NOMO-1 (cell line): ENCODE data around the gene ARID4B.

Experiments used
- DNase-seq, 2 experiments: peaks; one replicate each; lab custom pipeline; 2025; ENCODE audit not compliant: unreplicated experiment in 2 of 2; lab: John Stamatoyannopoulos, UW

Gene ARID4B

DNA sequence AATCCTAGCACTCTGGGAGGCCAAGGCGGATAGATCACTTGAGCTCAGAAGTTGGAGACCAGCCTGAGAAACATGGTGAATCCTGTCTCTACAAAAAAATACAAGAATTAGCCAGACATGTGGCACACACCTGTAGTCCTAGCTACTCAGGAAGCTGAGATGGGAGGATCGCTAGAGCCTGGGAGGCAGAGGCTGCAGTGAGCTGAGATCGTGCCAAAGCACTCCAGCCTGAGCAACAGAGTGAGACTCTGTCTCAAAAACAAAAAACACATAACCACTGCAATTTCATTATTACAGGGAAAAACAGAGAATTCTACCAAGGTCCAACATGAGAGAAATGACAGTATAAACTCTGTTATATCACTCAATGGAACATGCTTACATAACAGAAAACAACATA, 194.9 kb downstream of the ARID4B start:
- no peak for DNase-seq

DNA sequence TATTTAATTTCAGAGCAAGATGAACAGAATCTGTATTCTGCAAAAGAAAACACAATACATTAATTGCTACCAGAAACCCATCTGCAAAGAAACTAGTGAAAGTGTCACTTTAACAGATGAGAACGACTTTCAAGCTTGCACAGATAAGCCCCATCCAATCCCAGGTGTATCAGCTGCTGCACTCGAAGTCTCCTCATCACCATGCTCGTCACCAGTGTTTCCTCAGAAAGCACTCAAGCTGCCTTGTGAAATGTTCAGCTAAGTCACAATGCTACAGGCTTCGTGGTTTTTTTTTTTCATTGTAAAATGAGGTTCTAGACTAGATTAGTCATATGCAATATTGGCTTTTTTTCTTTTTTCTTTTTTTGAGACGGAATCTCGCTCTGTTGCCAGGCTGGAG, 196.0 kb downstream of the ARID4B start:
- no peak for DNase-seq

DNA sequence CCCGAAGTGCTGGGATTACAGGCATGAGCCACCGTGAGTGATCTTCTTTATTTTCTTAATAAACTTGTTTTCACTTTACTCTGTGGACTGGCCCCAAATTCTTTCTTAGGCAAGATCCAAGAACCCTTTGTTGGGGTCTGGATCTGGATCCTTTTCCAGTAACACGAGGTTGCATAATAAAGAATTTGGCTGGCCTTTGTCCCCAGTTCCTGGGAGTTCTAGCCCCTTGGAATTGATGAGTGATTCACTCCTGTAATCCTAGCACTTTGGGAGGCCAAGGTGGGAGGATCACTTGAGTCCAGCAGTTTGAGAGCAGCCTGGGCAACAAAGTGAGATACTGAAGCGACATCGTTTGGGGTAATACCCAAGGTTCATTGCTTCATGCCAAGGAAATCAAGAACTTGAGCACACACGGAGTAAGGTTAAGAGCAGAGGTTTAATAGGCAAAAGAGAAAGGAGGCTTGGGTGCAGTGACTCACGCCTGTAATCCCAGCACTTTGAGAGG, 197.2 kb downstream of the ARID4B start:
- no peak for DNase-seq

DNA sequence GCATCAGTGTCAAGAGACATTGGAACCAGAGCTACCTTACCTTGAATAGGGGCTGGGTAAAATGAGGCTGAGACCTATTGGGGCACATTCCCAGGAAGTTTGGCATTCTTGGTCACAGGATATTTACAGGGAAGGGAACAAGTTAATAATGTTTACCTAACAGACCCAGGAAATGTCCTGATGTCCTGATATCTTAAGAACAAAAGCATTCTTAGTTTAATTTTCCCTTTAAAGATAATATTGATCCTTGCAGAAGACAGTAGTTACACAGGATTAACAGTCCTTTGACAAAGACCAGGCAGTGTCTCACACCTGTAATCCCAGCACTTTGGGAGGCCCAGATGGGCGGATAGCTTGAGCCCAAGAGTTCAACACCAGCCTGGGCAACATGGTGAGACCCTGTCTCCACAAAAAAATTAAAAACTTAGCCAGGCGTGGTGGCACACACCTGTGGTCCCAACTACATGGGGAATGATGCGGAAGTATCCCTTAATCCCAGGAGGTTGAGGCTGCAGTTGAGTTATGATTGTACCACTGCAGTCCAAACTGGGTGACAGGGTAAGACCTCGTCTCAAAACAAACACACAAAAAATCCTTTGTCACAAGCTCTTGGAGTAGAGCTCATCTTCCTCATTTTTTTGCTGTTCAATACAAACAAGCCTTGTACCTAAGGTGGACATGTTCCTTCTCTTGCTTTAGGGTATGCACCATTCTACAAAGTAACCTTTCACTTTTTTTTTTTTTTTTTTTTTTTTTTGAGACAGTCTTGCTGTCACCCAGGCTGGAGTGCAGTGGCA, 198.0 kb downstream of the ARID4B start:
- DNase-seq: no peak

DNA sequence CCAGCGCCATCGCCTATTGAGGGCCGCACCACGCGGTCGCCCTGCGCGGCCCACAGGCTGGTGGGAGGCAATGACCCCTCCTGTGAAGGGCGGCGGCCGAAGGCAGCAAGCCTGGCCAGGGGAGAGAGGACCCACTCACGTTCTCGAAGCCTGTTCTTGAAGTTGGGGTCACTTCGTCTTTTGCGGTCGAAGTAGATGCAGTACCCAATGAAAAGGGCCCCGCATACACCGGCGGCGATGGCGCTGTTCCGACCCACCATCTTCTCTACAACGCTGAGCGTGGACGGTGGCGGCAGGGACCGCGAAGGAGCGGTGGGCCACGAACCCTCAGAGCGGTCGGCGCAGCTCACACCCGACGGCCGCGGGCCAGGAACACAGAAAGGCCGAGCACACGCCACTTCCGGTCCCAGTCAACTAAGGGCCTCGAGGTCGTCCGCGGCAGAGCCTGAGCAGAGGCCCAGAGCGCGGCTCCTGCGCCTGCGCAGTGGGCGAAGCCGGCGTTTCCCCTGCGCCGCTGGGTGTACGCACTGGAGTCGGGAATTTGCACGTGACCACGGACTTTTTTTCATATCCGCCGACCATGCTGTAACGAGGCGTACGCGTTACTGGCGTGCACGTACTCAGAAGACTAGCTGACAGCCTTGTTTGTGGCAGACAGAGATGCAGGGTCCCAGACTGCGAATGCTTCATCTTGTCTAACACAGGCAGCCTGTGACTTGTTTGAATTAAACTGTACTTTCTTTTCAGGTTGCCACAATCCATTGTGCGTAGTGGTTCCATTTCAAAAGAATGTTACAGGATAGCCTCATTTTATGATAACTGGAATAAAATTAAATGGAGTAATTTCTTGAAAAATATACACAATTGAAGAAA, 199.3 kb downstream of the ARID4B start, which contains the start of gene TOMM20:
Gene TOMM20 (minus strand): TSS at position 382 of the 873 bp plus-strand sequence. CDS start 122 bp downstream, at position 260.
- DNase-seq: peak; percentile 96 to 98

DNA sequence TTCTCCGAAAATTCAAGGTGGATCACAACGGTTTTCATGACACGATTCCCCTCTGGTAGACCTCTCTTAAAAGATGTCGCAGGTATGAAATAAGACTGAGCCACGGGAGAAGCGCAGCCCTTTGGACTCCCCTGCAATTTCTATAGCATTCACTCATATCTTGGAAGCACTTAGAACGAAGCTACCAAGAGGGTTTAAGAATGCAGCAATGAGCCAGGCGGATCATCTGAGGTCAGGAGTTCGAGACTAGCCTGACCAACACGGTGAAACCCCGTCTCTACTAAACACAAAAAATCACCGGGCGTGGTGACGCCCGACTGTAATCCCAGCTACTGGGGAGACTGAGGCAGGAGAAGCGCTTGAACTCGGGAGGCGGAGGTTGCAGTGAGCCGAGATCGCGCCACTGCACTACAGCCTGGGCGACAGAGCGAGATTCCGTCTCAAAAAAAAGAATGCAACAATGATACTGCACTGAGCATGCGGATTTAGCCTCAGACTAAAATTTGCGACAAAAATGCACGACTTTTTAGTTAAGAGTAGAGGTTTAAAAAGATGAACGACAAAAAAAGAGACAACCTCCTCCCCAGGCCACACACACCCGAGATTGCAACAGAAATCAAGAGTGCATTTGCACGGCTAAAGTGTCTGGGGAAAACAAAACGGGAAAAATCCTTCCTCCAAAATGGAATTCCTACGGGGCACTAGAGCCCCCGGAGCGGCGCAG, 200.1 kb downstream of the ARID4B start:
- peak in 1 of 2 experiments; percentile 14 for DNase-seq

DNA sequence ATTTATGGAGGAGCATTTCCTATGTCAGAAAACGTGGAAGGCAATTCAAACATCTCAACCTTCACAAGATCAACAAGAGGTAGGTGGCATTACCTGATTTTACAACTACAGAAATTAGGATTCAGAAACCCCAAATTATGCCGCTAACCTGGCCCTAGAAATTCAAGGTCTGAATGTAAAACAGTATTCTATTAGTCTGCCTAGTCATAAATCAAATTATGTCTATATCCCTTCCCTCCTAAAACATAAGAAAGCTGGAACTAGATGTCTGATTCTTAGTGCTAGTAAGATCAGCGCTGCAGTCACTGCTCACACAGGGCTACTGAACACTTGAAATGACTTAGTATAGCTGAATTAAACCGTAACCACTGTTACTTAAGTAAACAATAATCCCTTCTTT, 200.8 kb downstream of the ARID4B start:
- peak in 1 of 2 experiments; percentile 16 for DNase-seq

DNA sequence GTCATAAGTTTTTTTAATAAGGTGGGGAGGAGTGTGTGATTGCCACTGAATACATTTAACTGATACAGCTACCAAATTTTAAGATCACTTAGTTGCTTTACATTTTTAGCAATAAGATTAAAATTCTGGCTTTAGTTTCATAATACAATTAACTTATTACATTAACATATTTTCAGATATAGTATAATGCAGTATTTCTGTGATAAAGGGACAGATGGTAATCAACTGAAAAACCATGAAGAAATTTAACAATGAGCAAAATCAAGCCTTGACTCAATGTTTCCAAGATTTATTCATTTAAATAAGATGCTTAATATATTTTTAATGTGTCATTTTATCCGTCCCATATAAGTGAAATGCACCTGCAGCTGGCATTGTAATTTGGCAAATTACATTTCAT, 203.3 kb downstream of the ARID4B start:
- no peak for DNase-seq

DNA sequence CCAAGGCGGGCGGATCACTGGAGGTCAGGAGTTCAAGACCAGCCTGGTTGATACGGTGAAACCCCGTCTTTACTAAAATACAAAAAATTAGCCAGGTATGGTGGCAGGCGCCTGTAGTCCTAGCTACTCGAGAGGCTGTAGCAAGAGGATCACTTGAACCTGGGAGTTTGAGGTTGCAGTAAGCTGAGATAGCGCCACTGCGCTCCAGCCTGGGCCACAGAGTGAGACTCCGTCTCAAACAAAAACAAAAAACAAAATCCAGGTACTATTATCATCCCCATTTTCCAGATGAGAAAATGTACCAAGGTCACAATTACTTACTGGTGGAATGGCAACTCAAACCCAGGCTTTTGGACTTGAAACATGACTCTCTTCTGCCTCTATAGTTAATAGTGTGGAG, 203.9 kb downstream of the ARID4B start:
- no peak for DNase-seq

DNA sequence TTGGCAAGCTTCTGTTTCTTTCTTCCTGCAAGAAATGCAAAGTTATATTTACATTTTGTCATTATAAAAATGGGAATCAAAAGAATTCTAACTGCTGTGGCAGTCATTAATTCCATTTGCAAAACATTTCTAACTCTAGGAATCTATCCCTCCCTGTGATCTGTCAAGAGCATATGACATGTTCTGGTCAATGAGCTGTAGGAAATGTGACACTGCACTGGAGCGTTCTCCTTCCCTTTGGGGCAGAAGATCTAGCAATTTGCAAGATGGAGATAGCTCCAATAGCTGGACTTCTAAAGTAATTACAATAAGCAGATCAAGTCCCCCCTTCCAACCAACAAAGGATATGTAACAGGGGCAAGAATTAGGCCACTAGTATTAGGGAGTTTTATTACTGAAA, 205.6 kb downstream of the ARID4B start:
- DNase-seq: no peak
